ENCODE results near the gene MCF2L. TPM values are rescaled to one million over a fixed set of nuclear protein-coding genes. Genes with fewer than 3 reads are reported as not detected.

Gene MCF2L
- total and polyA plus RNA-seq, 4 donors: 21.0 to 78.7 (median 35.9) TPM

DNA sequence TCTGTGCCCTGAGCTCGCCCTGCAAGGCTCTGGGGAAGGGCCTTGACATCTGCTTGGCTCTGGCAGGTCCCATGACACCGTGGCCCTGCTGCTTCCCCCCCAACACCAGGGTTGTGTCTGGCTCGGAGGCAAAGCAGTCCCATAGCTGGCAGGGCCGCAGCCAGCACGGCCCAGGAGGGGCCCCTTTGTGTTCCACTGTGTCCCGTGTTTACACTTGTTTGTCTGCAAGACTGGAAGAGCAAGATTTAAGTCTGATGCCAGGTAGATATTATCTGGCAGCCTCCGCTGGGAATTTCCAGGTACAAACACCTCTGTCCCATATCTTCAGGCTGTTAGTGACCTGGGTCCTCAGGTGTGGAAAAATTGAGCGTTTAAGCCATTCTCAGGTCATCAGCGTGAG lies 44.3 kb downstream of the MCF2L start:
- 70 to 80% methylated on average over 9 of the region's 9 CpGs for WGBS, 2 donors

DNA sequence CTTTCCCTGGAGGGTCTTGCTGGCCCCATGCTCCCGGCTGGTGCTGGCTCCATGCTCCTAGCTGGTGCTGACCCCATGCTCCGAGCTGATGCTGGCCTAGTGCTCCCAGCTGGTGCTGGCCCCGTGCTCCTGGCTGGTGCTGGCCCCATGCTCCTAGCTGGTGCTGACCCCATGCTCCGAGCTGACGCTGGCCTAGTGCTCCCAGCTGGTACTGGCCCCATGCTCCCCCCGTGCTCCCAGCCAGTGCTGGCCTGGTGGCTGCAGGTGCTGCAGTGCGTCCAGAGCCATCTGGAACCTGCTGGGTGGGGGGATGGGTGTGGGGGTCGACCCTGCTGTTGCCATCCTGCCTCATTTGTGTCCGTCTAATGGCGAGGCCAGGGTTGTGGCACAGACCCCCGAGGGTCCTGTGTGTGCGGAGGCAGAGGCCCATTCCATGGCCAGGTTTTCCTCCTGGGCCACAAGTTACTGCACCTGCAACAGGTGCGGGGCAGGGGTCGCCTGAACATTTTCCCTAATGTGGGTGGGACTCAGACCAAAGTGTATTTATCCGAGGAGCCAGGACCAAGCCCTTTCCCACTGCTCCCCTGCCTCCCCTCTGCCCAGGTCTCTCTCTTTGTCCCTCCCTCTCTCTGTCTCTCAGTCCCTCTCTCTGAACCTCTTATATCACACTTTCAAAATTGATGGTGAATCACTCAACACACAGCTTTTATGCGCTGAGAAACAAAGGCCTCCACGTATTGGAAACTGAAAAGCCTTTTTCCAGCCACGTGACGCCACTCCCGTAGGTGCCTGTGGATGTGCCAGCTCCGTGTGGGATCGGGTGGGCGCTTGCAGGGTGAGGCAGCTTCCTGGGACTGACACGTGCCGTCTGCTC lies 45.1 kb downstream of the MCF2L start:
- no peak for DNase-seq
- 87 to 92% methylated on average over 25 of the region's 25 CpGs for WGBS, 2 donors
- H3K36me3 ChIP-seq (ENCODE audit: control insufficient read depth in 4 of 4, insufficient read depth in 4 of 4, low read length in 4 of 4): peaks cover 0 to 16% (median 0%) of the 10 kb centered on the region in 4 donors

More for the DNA sequence above, 44.3 kb downstream of the MCF2L start:
- Histone ChIP-seq H3K27me3 (ENCODE audit: control insufficient read depth in 3 of 3, insufficient read depth in 3 of 3, low read length in 2 of 3) (no peaks in the 10 kb centered on the region), H3K27ac (ENCODE audit: low read depth in 1 of 2, low read length in 1 of 2) (no peak overlapping the region), H3K9me3 (ENCODE audit: control insufficient read depth in 4 of 4, insufficient read depth in 3 of 4, low read length in 3 of 4) (peaks cover 0 to 3% (median 0%) of the 10 kb centered on the region in 4 donors), H3K36me3 (ENCODE audit: control insufficient read depth in 4 of 4, insufficient read depth in 4 of 4, low read length in 4 of 4) (peaks cover 0 to 16% (median 0%) of the 10 kb centered on the region in 4 donors), H3K4me3 (no peak overlapping the region), H3K9ac (ENCODE audit: insufficient read depth in 1 of 2, low read length in 2 of 2) (no peak overlapping the region), H3K4me1 (ENCODE audit: control insufficient read depth in 5 of 5, insufficient read depth in 5 of 5, low read length in 5 of 5) (no peaks in the 10 kb centered on the region)
- TF ChIP-seq, protein P1, sequence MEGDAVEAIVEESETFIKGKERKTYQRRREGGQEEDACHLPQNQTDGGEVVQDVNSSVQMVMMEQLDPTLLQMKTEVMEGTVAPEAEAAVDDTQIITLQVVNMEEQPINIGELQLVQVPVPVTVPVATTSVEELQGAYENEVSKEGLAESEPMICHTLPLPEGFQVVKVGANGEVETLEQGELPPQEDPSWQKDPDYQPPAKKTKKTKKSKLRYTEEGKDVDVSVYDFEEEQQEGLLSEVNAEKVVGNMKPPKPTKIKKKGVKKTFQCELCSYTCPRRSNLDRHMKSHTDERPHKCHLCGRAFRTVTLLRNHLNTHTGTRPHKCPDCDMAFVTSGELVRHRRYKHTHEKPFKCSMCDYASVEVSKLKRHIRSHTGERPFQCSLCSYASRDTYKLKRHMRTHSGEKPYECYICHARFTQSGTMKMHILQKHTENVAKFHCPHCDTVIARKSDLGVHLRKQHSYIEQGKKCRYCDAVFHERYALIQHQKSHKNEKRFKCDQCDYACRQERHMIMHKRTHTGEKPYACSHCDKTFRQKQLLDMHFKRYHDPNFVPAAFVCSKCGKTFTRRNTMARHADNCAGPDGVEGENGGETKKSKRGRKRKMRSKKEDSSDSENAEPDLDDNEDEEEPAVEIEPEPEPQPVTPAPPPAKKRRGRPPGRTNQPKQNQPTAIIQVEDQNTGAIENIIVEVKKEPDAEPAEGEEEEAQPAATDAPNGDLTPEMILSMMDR (IDR thresholded peaks at IDR 0.05; ENCODE audit: control extremely low read depth, extremely low read depth): no peak
- ATAC-seq (ENCODE audit: insufficient read depth, low FRiP score) (no peak), DNase-seq (peak in 1 of 3 donors; percentile 18)

DNA sequence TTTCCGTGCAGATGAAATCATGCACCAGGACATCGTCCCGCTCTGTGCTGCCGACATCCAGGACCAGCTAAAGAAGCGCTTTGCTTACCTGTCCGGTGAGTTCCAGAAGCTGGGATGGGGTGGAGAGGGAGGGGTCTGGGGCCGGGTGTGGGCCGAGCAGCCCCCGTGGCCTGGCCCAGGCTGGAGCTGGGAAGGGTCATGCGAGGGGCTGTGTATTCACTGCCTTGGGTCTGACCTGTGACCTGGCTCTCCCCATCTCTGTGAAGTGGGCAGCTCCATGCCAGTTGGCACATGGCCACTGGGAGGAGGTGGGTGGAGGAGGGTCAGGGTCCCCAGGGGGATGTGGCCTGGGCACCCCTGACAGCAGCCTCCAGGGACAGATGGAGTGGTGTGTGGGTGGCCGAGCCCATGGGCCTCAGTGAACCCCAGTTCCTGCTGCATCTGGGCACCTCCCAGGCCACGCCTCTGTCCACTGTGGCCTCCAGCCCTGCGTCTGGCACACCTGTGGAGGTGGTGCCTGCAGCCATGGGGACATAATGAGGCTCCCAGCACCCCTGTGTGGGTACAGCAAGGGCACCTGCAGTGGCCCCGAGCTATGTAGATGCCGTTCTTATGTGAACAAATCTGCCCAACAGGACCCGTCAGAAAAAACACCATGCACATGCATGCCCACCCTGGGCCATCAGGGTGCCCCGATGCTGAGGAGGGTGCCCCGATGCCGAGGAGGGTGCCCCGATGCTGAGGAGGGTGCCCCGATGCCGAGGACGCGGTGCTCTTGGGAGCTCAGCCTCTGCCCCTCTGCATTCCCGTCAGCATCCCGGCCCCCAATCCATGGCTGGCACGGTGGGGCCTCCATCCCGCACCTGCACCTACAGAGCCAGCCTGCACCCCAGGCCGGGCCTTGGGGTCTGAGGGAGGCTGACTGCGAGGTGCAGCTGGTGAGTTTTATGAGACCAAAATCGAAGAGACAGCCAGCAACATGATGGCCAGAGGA lies 46.0 kb downstream of the MCF2L start:
- Histone ChIP-seq H3K4me3 (no peak overlapping the region), H3K27me3 (ENCODE audit: control insufficient read depth in 3 of 3, insufficient read depth in 3 of 3, low read length in 2 of 3) (no peaks in the 10 kb centered on the region), H3K9me3 (ENCODE audit: control insufficient read depth in 4 of 4, insufficient read depth in 3 of 4, low read length in 3 of 4) (peaks cover 0 to 3% (median 0%) of the 10 kb centered on the region in 4 donors), H3K9ac (ENCODE audit: insufficient read depth in 1 of 2, low read length in 2 of 2) (no peak overlapping the region), H3K27ac (ENCODE audit: low read depth in 1 of 2, low read length in 1 of 2) (no peak overlapping the region), H3K36me3 (ENCODE audit: control insufficient read depth in 4 of 4, insufficient read depth in 4 of 4, low read length in 4 of 4) (peaks cover 0 to 18% (median 0%) of the 10 kb centered on the region in 4 donors), H3K4me1 (ENCODE audit: control insufficient read depth in 5 of 5, insufficient read depth in 5 of 5, low read length in 5 of 5) (no peaks in the 10 kb centered on the region)
- TF ChIP-seq, protein P1 (IDR thresholded peaks at IDR 0.05; ENCODE audit: control extremely low read depth, extremely low read depth): no peak
- DNase-seq (no peak), ATAC-seq (ENCODE audit: insufficient read depth, low FRiP score) (no peak)
- WGBS, 2 donors: 91 to 94% methylated on average over 31 of the region's 31 CpGs

More for the DNA sequence above, 45.1 kb downstream of the MCF2L start:
- Histone ChIP-seq H3K4me3 (no peak overlapping the region), H3K27ac (ENCODE audit: low read depth in 1 of 2, low read length in 1 of 2) (no peak overlapping the region), H3K27me3 (ENCODE audit: control insufficient read depth in 3 of 3, insufficient read depth in 3 of 3, low read length in 2 of 3) (no peaks in the 10 kb centered on the region), H3K4me1 (ENCODE audit: control insufficient read depth in 5 of 5, insufficient read depth in 5 of 5, low read length in 5 of 5) (no peaks in the 10 kb centered on the region), H3K9me3 (ENCODE audit: control insufficient read depth in 4 of 4, insufficient read depth in 3 of 4, low read length in 3 of 4) (peaks cover 0 to 3% (median 0%) of the 10 kb centered on the region in 4 donors), H3K9ac (ENCODE audit: insufficient read depth in 1 of 2, low read length in 2 of 2) (no peak overlapping the region)
- TF ChIP-seq, protein P1 (IDR thresholded peaks at IDR 0.05; ENCODE audit: control extremely low read depth, extremely low read depth): no peak
- no peak for ATAC-seq (ENCODE audit: insufficient read depth, low FRiP score)

Measured in lung (tissue), 12 donors.